ENCODE results near the gene KDM6B.

The KDM6B gene

DNA sequence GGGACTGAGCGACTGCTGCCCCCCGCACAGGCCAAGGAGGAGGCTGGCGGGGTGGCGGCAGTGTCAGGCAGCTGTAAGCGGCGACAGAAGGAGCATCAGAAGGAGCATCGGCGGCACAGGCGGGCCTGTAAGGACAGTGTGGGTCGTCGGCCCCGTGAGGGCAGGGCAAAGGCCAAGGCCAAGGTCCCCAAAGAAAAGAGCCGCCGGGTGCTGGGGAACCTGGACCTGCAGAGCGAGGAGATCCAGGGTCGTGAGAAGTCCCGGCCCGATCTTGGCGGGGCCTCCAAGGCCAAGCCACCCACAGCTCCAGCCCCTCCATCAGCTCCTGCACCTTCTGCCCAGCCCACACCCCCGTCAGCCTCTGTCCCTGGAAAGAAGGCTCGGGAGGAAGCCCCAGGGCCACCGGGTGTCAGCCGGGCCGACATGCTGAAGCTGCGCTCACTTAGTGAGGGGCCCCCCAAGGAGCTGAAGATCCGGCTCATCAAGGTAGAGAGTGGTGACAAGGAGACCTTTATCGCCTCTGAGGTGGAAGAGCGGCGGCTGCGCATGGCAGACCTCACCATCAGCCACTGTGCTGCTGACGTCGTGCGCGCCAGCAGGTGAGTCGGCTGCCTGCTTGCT, 15.2 kb downstream of the KDM6B start:
- in situ Hi-C loops (cut with HindIII; ENCODE audit: low sequenced_read_pairs), result no loop called here

- in situ Hi-C loops (cut with HindIII; ENCODE audit: low sequenced_read_pairs), result no loop called here
These were observed 15.9 kb downstream of the KDM6B start for GRCh38 chr17:7849751-7850504.

DNA sequence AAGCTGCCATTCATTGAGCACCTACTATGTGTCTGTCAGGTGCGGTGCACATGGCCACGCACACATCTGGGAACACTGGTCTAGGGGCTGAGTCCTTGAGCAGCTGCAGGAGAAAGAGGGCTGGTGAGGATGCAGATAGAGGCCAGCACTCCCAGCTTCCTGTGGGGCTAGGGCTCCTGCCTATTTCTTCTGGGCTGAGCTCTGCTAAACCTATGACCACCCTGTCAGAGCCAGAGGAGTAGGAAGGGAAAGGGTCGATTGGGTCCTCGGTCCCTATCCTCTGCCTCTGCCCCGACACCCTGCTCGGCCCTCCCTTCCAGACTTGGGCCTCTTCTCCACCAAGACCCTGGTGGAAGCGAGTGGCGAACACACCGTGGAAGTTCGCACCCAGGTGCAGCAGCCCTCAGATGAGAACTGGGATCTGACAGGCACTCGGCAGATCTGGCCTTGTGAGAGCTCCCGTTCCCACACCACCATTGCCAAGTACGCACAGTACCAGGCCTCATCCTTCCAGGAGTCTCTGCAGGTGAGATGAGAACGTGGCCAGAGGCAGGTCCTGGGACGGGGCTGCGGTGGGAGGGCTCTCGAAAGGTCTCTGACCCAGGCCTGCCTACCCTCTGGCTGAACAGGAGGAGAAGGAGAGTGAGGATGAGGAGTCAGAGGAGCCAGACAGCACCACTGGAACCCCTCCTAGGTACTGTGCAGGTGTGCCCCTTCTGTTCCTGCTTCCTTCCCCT, 16.9 kb downstream of the KDM6B start:
- in situ Hi-C loops (cut with HindIII; ENCODE audit: low sequenced_read_pairs), result no loop called here

- in situ Hi-C loops (cut with HindIII; ENCODE audit: low sequenced_read_pairs), result no loop called here
These were observed 17.6 kb downstream of the KDM6B start for GRCh38 chr17:7851438-7852261.

GRCh38 chr17:7852262-7852670, 18.2 kb downstream of the KDM6B start:
- in situ Hi-C loops (cut with HindIII; ENCODE audit: low sequenced_read_pairs), result no loop called here

DNA sequence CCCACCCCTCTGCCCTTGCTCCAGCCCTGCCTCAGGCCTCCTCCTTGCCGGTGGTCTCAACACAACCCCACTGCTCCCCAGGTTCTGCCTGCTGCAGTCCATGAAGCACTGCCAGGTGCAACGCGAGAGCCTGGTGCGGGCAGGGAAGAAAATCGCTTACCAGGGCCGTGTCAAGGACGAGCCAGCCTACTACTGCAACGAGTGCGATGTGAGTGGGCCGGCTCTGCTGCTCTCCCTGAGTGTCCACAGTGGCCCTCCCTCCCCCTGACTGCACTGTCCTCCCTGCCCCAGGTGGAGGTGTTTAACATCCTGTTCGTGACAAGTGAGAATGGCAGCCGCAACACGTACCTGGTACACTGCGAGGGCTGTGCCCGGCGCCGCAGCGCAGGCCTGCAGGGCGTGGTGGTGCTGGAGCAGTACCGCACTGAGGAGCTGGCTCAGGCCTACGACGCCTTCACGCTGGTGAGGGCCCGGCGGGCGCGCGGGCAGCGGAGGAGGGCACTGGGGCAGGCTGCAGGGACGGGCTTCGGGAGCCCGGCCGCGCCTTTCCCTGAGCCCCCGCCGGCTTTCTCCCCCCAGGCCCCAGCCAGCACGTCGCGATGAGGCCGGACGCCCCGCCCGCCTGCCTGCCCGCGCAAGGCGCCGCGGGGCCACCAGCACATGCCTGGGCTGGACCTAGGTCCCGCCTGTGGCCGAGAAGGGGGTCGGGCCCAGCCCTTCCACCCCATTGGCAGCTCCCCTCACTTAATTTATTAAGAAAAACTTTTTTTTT, 19.1 kb downstream of the KDM6B start:
- in situ Hi-C loops (cut with HindIII; ENCODE audit: low sequenced_read_pairs), result no loop called here

DNA sequence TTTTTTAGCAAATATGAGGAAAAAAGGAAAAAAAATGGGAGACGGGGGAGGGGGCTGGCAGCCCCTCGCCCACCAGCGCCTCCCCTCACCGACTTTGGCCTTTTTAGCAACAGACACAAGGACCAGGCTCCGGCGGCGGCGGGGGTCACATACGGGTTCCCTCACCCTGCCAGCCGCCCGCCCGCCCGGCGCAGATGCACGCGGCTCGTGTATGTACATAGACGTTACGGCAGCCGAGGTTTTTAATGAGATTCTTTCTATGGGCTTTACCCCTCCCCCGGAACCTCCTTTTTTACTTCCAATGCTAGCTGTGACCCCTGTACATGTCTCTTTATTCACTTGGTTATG, 19.6 kb downstream of the KDM6B start:
- in situ Hi-C loops (cut with HindIII; ENCODE audit: low sequenced_read_pairs), result no loop called here

DNA sequence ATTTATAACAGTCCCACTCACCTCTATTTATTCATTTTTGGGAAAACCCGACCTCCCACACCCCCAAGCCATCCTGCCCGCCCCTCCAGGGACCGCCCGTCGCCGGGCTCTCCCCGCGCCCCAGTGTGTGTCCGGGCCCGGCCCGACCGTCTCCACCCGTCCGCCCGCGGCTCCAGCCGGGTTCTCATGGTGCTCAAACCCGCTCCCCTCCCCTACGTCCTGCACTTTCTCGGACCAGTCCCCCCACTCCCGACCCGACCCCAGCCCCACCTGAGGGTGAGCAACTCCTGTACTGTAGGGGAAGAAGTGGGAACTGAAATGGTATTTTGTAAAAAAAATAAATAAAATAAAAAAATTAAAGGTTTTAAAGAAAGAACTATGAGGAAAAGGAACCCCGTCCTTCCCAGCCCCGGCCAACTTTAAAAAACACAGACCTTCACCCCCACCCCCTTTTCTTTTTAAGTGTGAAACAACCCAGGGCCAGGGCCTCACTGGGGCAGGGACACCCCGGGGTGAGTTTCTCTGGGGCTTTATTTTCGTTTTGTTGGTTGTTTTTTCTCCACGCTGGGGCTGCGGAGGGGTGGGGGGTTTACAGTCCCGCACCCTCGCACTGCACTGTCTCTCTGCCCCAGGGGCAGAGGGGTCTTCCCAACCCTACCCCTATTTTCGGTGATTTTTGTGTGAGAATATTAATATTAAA, 20.2 kb downstream of the KDM6B start:
- in situ Hi-C loops (cut with HindIII; ENCODE audit: low sequenced_read_pairs), result no loop called here

GRCh38 chr17:7854851-7855659, 21.0 kb downstream of the KDM6B start, which contains the start of gene TMEM88:
Gene TMEM88, plus strand, starts transcription at chr17:7855066. Its CDS starts 9 bp downstream, at chr17:7855075.
- in situ Hi-C loops (cut with HindIII; ENCODE audit: low sequenced_read_pairs), result no loop called here

DNA sequence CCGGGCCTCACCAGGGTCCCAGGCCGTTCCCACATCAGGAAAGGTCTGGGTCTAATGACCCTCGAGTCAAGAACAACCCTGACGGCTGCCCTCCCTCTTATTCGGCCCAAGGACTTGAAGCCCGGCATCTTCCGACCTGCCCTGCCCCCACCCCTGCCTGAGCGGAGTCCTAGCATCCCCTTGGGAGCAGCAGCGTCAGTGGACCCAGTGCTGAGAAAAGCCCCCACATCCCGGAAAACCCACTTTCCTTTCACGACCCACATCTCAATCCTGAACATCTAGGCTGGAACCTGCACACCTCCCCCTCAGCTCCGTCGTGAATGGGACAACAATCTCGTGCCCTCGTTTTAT, 21.6 kb downstream of the KDM6B start:
- in situ Hi-C loops (cut with HindIII; ENCODE audit: low sequenced_read_pairs), result no loop called here

DNA sequence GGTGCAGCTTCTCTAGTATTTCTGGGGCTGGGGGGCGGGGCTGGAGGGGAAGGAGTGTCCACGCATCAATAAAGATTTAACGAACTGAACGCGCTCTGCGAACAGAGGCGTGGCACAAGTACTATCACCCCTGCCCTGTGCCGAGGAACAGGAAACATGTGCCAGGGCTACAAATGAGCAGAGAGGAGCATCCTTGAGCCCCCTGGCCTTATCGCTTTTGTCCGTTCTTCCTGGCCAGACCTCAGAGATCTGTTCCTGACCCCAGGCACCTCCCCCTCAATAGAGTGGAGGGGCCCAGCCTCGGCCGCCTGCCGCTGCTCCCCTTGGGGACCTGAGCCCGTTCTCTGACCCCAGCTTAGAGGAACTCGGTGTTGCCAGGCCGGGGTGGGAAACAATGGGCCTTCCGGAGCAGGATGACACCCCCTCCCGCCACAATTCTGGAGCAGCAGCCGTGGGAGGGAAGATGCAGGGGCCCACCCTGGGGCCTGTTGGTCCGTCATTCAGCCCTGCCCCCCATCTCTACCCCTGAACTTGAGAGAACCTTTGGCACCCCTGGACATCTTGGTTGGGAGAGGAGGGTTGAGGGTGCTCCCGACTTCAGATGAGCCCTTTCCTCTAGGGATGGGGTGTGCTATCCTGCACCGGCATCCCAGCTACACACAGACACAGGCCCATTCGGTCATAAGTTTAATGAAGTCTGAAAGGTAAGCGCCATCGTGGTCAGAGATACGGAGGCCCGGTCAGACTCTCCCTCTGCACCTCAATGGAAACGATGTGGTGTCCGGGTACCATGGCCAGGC, 22.2 kb downstream of the KDM6B start:
- in situ Hi-C loops (cut with HindIII; ENCODE audit: low sequenced_read_pairs), result no loop called here

GRCh38 chr17:7856811-7857712, 23.0 kb downstream of the KDM6B start, which contains the start of gene NAA38:
Gene NAA38, minus strand, starts transcription at chr17:7857559. Its CDS starts 96 bp downstream, at chr17:7857463.
- in situ Hi-C loops (cut with HindIII; ENCODE audit: low sequenced_read_pairs), result no loop called here

DNA sequence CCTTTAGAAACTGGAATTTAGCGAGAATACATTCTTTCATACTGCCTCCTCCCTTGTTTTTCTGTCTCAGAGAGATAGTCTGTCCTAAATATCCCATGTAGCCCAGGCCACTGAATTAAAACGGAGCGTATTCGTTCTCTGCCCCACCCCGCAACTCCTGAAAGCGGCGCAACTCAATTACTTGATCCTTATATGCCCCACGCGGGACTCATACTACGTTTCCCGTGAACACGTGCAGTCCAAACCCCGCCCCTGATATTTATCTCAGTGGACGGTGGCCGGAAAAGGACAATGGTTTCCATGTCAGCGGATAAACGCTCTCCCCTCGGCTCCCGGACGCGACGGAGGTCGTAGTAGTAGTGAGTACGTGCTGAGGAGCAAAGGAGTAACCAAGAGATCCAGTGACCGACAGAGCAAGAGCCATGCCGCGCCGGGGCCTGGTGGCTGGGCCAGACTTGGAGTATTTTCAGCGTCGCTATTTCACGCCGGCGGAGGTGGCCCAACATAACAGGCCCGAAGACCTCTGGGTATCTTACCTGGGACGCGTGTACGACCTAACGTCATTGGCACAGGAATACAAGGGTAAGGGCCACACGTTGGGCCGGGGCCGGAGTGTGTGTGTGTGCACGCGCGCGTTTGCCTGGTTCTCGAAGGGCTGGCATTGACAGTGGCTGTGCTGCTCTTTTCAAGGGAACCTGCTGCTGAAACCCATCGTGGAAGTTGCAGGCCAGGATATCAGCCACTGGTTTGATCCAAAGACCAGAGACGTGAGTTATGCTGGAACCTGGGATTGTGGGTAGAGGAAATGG, 23.9 kb downstream of the KDM6B start, which contains the start of gene CYB5D1:
Gene CYB5D1, plus strand, starts transcription at position 291 of the 809 bp plus-strand sequence. Its CDS starts 132 bp downstream, at position 423.
- in situ Hi-C loops (cut with HindIII; ENCODE audit: low sequenced_read_pairs), result no loop called here

DNA sequence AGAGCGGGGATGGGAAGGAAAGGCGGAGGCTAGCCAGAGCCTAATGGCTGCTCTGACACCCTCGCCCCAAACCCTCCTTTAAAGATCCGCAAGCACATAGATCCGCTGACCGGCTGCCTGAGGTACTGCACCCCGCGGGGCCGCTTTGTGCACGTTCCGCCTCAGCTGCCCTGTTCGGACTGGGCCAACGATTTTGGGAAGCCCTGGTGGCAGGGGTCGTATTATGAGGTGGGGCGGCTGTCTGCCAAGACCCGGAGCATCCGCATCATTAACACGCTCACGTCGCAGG, 24.4 kb downstream of the KDM6B start:
- in situ Hi-C loops (cut with HindIII; ENCODE audit: low sequenced_read_pairs), result no loop called here

- in situ Hi-C loops (cut with HindIII; ENCODE audit: low sequenced_read_pairs), result no loop called here
These were observed 25.0 kb downstream of the KDM6B start for GRCh38 chr17:7859028-7859427.

DNA sequence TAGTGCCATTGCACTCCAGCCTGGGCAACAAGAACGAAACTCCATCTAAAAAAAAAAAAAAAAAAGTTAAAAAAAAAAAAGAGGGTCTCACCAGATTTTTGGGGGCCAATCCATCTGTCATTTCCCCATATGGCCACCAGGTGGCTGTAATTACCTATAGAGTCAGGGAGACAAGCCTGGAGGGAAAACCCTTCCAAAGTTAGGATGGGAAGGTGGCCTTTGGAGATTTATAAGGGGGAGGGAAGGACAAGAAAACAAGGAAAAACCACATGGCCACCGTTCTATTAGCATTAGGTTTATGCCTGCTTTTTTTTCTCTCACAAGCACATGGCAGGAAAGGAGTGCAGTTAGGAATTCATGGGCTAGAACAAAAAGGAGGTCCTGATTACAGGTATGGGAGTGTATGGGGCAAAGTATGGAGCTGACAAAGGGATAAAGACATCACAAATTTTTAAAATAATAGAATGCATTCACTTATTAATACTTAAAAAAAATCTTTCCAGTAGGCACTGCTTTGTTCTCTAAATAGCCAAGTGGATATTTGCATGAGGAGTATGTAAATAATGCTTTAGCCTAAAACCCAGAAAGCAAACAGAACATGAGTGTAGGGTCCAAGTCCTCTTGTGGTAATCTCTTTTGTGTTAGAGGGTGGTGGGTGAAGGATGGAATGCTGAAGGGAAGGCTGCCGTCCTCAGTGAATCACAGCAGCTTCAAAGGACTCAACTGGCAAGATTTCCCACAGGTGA, 28.8 kb downstream of the KDM6B start:
- in situ Hi-C loops (cut with HindIII; ENCODE audit: low sequenced_read_pairs), result no loop called here

All from endothelial cell of hepatic sinusoid (primary cell).